HepG2 (cell line): ENCODE results near the gene TFPI. TPM values are rescaled to one million over a fixed set of nuclear protein-coding genes. Genes with fewer than 3 reads are reported as not detected.
"Not testable (repeated sequence)": the region's sequence is repeated elsewhere in the genome, so short reads cannot be mapped to it uniquely, and the experiment has no call there.

Experiments used
- BCL3 ChIP-seq: sonication (generic); formaldehyde crosslinking; IDR thresholded peaks from 2 replicates; pipeline ENCODE4 v1.5.1; 2020; ENCODE audit warnings: mild to moderate bottlenecking, missing genetic modification reagents, moderate library complexity
- CEBPG ChIP-seq: IDR thresholded peaks from 2 replicates; pipeline ENCODE4 v1.6.1; 2016
- FOXC1 ChIP-seq: sonication (generic); formaldehyde crosslinking; IDR thresholded peaks from 2 replicates; pipeline ENCODE4 v1.8.0; 2022; ENCODE audit warnings: mild to moderate bottlenecking, missing genetic modification reagents, borderline replicate concordance
- GATA4 ChIP-seq: sonication (generic); IDR thresholded peaks from 2 replicates; pipeline ENCODE4 v1.6.1; 2016; ENCODE audit warnings: antibody characterized with exemption, low read depth, borderline replicate concordance
- KMT2A ChIP-seq: sonication (generic); formaldehyde crosslinking; IDR thresholded peaks from 2 replicates; pipeline ENCODE4 v1.4.0; 2020; ENCODE audit warnings: missing genetic modification reagents
- LBX2 ChIP-seq: sonication (generic); formaldehyde crosslinking; IDR thresholded peaks from 2 replicates; pipeline ENCODE4 v1.5.0; 2020; ENCODE audit warnings: missing genetic modification reagents, mild to moderate bottlenecking, borderline replicate concordance
- MAZ ChIP-seq, 2 experiments: sonication (generic) in 1 of 2; formaldehyde crosslinking in 1 of 2; IDR thresholded peaks; 2 replicates each; pipeline versions ENCODE4 v1.5.0 to v1.6.1; 2012 to 2020; ENCODE audit warnings: low read depth in 2 of 2, mild to moderate bottlenecking in 2 of 2, borderline replicate concordance in 1 of 2, improper control_type of control experiment in 1 of 2, low read length in 1 of 2, missing genetic modification reagents in 1 of 2, moderate library complexity in 1 of 2
- MEIS1 ChIP-seq: sonication (generic); formaldehyde crosslinking; IDR thresholded peaks from 2 replicates; pipeline ENCODE4 v1.9.0; 2021; ENCODE audit warnings: mild to moderate bottlenecking, missing genetic modification reagents, moderate library complexity, borderline replicate concordance
- TEAD3 ChIP-seq: optimal IDR thresholded peaks from 2 replicates; pipeline ENCODE3; 2016; ENCODE audit warnings: borderline replicate concordance
- ZNF275 ChIP-seq: sonication (generic); formaldehyde crosslinking; IDR thresholded peaks from 2 replicates; pipeline ENCODE4 v1.8.0; 2022; ENCODE audit warnings: missing genetic modification reagents, mild to moderate bottlenecking, inconsistent platforms, borderline replicate concordance
- ZNF652 ChIP-seq: IDR thresholded peaks from 2 replicates; pipeline ENCODE4 v1.6.1; 2016; ENCODE audit warnings: low read depth, borderline replicate concordance
- ZNF709 ChIP-seq: sonication (generic); formaldehyde crosslinking; IDR thresholded peaks from 2 replicates; pipeline ENCODE4 v1.5.0; 2020; ENCODE audit warnings: mild to moderate bottlenecking, missing genetic modification reagents
- polyA plus RNA-seq, 8 experiments: library from polyadenylated mRNA; depleted of rRNA in 3 of 8; stranded (reverse) in 7 of 8; unstranded in 1 of 8; fragments of >200 nt; fragmentation: Illumina TruSeq in 4 of 8; extraction: Trizol in 4 of 8; gene quantifications; 2 replicates each; pipeline versions ENCODE4 v1.2.1 to v1.2.3, GENCODE V29; 2011 to 2016; ENCODE audit warnings: low read depth in 4 of 8, missing spikeins in 1 of 8, mixed read lengths in 1 of 8; ENCODE audit not compliant: insufficient read depth in 1 of 8
- total RNA-seq, 5 experiments: library from RNA; depleted of rRNA; stranded (reverse); fragments of >200 nt; fragmentation: Illumina TruSeq; extraction: Trizol; gene quantifications; 2 replicates each; pipeline ENCODE4 v1.2.3, GENCODE V29; 2016; ENCODE audit warnings: low read depth in 1 of 5
- TF ChIP-seq, protein P1 (sequence below): sonication (generic); formaldehyde crosslinking; IDR thresholded peaks from 2 replicates; pipeline ENCODE4 v1.4.0; 2020; ENCODE audit warnings: missing genetic modification reagents

The TFPI gene
- total and polyA plus RNA-seq, 2 of the 13 experiments (the other 11 are each of a cell fraction or from before 2014, with no cell fraction given) = 301 to 436 TPM

DNA sequence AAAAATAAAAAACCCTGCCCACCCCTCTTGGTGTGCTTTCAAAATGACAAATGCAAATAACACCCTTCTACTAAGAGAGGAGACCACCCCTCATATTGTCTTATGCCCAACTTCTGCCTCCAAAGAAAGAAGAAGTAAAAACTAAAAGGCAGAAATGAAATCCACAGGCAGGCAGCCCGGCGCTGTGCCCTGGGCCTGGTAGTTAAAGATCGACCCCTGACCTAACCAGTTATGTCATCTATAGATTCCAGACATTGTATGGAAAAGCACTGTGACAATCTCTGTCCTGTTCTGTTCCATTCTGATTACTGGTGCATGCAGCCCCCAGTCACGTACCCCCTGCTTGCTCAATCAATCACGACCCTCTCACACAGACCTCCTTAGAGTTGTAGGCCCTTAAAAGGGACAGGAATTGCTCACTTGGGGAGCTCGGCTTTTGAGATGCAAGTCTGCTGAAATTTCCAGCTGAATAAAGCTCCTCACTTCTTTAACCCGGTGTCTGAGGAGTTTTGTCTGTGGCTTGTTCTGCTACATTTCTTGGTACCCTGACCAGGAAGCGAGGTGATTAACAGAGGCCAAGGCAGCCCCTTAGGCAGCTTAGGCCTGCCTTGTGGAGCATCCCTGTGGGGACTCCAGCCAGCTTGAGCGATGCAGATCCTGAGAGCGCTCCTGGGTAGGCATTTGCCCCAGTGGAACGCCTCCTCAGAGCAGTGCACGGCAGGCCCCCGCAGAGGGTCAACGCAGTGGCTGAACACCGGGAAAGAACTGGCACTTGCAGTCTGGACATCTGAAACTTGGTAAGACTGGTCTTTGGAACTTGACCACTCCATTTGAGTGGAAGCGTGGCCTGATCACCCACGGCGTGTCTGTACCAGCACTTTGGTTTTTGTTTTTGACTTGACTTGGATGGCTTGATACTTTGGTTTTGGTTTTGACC, 43.5 kb downstream of the TFPI start (continued):
- TF ChIP-seq, protein P1, sequence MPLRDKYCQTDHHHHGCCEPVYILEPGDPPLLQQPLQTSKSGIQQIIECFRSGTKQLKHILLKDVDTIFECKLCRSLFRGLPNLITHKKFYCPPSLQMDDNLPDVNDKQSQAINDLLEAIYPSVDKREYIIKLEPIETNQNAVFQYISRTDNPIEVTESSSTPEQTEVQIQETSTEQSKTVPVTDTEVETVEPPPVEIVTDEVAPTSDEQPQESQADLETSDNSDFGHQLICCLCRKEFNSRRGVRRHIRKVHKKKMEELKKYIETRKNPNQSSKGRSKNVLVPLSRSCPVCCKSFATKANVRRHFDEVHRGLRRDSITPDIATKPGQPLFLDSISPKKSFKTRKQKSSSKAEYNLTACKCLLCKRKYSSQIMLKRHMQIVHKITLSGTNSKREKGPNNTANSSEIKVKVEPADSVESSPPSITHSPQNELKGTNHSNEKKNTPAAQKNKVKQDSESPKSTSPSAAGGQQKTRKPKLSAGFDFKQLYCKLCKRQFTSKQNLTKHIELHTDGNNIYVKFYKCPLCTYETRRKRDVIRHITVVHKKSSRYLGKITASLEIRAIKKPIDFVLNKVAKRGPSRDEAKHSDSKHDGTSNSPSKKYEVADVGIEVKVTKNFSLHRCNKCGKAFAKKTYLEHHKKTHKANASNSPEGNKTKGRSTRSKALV (CRISPR knock-in tag) = peak; percentile 76; the same call in 1 of the 2 replicates
- TF ChIP-seq KMT2A (CRISPR knock-in tag) (0 out of 2 replicates have a peak, but pooled peaks have one; percentile 27), MEIS1 (CRISPR knock-in tag) (peak; percentile 51; the same call in 1 of the 2 replicates), ZNF709 (CRISPR knock-in tag) (0 out of 2 replicates have a peak, but pooled peaks have one; percentile 27), CEBPG (CRISPR knock-in tag) (peak; percentile 87), ZNF652 (CRISPR knock-in tag) (0 out of 2 replicates have a peak, but pooled peaks have one; percentile 38), MAZ (CRISPR knock-in tag; IDR thresholded peaks at IDR 0.05; ENCODE audit: low read depth) (peak; percentile 43), BCL3 (peak; percentile 61; the same call in 1 of the 2 replicates), ZNF275 (CRISPR knock-in tag) (peak; percentile 15; the same call in 1 of the 2 replicates), GATA4 (peak; percentile 51; the same call in 1 of the 2 replicates), TEAD3 (CRISPR knock-in tag) (peak; percentile 77), FOXC1 (peak; percentile 5; the same call in 1 of the 2 replicates), LBX2 (CRISPR knock-in tag) (0 out of 2 replicates have a peak, but pooled peaks have one; percentile 20)
- not testable (repeated sequence) for TF ChIP-seq MAZ (IDR thresholded peaks at IDR 0.05; ENCODE audit: borderline replicate concordance, low read depth, low read length)
